GM20000 (cell line): Measurements from ENCODE around the gene LPCAT3.
"Not testable (repeated sequence)": the region's sequence is repeated elsewhere in the genome, so short reads cannot be mapped to it uniquely, and the experiment has no call there.

Experiments used
- DNase-seq: peaks from one replicate; pipeline ENCODE4 v3.0.0; 2012; ENCODE audit warnings: low spot score
- CTCF ChIP-seq: IDR thresholded peaks from 2 replicates; pipeline ENCODE4 v1.5.1; 2012; ENCODE audit warnings: mild to moderate bottlenecking, control low read depth; ENCODE audit errors: extremely low read depth, missing control alignments

The LPCAT3 gene

GRCh38 chr12:7046383-7047105 is 28.3 kb upstream of the LPCAT3 start:
- DNase-seq = no peak
- no peak for TF ChIP-seq CTCF

DNA sequence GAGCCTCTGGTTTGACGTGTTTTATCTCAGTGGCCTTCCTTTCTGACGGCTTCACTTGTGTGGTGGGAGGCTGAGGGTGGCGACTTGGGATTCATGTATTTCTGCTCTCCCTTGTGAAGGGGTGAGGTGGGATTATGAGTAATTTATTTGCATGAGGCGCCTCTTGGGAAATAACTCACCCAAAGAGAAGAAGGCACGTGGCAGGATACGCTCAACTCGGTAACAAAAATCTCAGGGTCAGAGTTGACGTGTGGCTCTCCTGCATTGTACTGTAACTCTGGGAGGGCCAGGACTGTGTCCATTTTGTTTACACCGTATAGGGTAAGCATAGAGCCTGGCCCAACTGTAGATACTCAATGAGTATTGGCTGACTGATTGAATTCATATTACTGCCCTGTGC is 27.6 kb upstream of the LPCAT3 start:
- no peak for DNase-seq
- no peak for TF ChIP-seq CTCF

DNA sequence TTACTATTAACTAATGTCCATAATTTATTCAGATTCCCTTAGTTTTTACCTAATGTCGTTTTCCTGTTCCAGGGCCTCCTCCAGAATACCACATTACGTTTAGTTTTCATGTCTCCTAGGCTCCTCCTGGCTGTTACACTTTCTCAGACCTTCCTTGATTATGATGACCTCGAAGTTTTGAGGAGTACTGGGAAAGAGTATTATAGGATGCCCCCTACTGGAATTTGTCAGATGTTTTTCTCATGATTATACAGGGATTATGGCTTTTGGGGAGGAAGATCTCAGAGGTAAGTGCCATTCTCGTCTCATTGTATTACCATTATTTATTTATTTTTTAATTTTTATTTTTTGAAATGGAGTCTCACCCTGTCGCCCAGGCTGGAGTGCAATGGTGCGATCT is 24.6 kb upstream of the LPCAT3 start:
- TF ChIP-seq CTCF = no peak
- DNase-seq = no peak

DNA sequence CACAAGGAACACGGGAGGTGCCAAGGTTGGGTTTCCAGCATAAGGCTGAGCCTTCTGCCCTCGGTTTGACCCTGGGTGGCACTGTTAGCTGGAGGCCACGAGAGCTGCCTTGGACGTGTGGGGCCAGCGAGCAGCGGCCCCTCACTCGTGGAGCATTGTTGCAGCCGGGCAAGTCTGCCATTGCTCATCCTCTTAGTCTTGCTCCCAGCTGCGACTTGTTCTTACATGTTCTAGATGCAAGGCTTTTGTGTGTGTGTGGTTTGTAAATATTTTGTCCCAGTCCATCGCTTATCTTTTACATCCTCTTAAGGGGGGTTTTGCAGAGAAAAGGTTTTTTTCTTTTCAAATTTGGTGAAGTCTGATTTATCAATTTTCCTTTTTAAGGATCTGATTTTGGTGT is 21.1 kb upstream of the LPCAT3 start:
- DNase-seq = no peak
- no peak for TF ChIP-seq CTCF

DNA sequence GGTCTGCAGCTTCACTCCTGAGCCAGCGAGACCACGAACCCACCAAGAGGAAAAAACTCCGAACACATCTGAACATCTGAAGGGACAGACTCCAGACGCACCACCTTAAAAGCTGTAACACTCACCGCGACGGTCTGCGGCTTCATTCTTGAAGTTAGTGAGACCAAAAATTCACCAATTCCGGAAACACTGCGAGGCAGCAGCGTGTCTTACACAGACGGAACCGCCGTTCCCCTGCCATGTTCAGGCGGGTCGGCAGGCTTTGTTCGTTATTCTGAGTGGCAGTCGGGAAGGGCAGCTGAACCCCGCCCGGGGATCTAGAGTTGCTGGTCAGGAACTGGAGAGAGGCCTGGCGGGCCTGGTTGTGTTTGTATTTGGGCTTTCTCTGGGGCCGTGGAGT is 20.3 kb upstream of the LPCAT3 start:
- DNase-seq = no peak
- no peak for TF ChIP-seq CTCF

DNA sequence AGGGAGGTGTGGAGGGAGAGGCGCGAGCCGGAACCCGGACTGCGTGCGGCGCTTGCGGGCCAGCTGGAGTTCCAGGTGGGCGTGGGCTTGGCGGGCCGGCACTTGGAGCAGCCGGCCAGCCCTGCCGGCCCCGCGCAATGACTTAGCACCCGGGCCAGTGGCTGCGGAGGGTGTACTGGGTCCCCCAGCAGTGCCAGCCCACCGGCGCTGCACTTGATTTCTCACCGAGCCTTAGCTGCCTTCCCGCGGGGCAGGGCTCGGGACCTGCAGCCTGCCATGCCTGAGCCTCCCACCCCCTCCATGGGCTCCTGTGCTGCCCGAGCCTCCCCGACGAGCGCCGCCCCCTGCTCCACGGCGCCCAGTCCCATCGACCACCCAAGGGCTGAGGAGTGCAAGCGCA is 19.1 kb upstream of the LPCAT3 start:
- not testable (repeated sequence) for DNase-seq

- no peak for DNase-seq
- no peak for TF ChIP-seq CTCF
Measured at GRCh38 chr12:7035463-7035862, 17.2 kb upstream of the LPCAT3 start.

- no peak for TF ChIP-seq CTCF
- no peak for DNase-seq
Measured at GRCh38 chr12:7034464-7034863, 16.2 kb upstream of the LPCAT3 start.
